HCT116 (cell line): Measurements from ENCODE around the gene MYDGF. TPM values are rescaled to one million over a fixed set of nuclear protein-coding genes. Genes with fewer than 3 reads are reported as not detected.

Experiments
- ATAC-seq: fragments of 200-7000 bp; cut with Tn5 transposase; 2 replicates; pipeline ENCODE4 v1.9.1; 2020; ENCODE audit warnings: mild to moderate bottlenecking, moderate library complexity
- BruUV-seq: library from RNA; stranded (reverse); fragments of 400-500 nt; replicated peaks from 2 replicates; lab custom pipeline; 2021; lab: Mats Ljungman, UMichigan
- CTCF ChIA-PET: fragments of 300-600 bp; sonication (Branson Sonifier 250); formaldehyde crosslinking; loops from one replicate; lab custom pipeline; 2021; ENCODE audit warnings: antibody characterized with exemption; lab: Charles Lee
- POLR2A ChIA-PET: fragments of 300-600, 350-600 bp; sonication (Branson Sonifier 250); formaldehyde crosslinking; loops from one replicate; lab custom pipeline; 2021; ENCODE audit warnings: antibody characterized with exemption; lab: Charles Lee
- RAD21 ChIA-PET, 2 experiments: fragments of 300-600 bp; sonication (Branson Sonifier 250); formaldehyde crosslinking; loops; one replicate each; lab custom pipeline; 2023; ENCODE audit warnings: low total read pairs in 2 of 2; ENCODE audit not compliant: uncharacterized antibody in 2 of 2, unreplicated experiment in 2 of 2, low non-redundant PET in 1 of 2; lab: Charles Lee
- DNase-seq: peaks from one replicate; pipeline ENCODE4 v3.0.0-alpha.2; 2010; ENCODE audit warnings: low read depth, low spot score
- H2AFZ ChIP-seq: fragments of 200-600 bp; shearing (Covaris generic), sonication (generic); 2 replicates; pipeline ENCODE4 v1.6.1; 2017; ENCODE audit warnings: low read depth, mixed run types, mixed read lengths, antibody characterized with exemption, low read length; ENCODE audit not compliant: poor library complexity, severe bottlenecking
- H3K27ac ChIP-seq: 2 replicates; pipeline ENCODE4 v1.5.1; 2012; ENCODE audit warnings: low read depth, low read length
- H3K27me3 ChIP-seq: fragments of 200-600 bp; sonication (generic); 2 replicates; pipeline ENCODE4 v1.6.1; 2016; ENCODE audit warnings: mixed run types, low read length, mixed read lengths; ENCODE audit not compliant: insufficient read depth
- H3K36me3 ChIP-seq, 2 experiments: fragments of 200-500 bp in 1 of 2; fragments of 200-600 bp in 1 of 2; sonication (Bioruptor generic) in 1 of 2; sonication (generic) in 1 of 2; 2 replicates each; pipeline versions ENCODE4 v1.5.1 to v1.6.1; 2014 to 2016; ENCODE audit warnings: low read length in 2 of 2, inconsistent platforms in 1 of 2, mixed read lengths in 1 of 2, mixed run types in 1 of 2; ENCODE audit not compliant: insufficient read depth in 2 of 2, control insufficient read depth in 1 of 2
- H3K4me1 ChIP-seq, 2 experiments: fragments of 200-600 bp in 1 of 2; sonication (generic) in 1 of 2; 2 replicates each; pipeline versions ENCODE4 v1.5.1 to v1.6.1; 2012 to 2017; ENCODE audit warnings: low read length in 2 of 2, inconsistent platforms in 1 of 2, mild to moderate bottlenecking in 1 of 2, mixed read lengths in 1 of 2, mixed run types in 1 of 2, moderate library complexity in 1 of 2; ENCODE audit not compliant: insufficient read depth in 2 of 2, control insufficient read depth in 1 of 2
- H3K4me2 ChIP-seq: fragments of 200-600 bp; sonication (generic); 2 replicates; pipeline ENCODE4 v1.6.1; 2017; ENCODE audit warnings: mixed run types, low read length, mixed read lengths
- H3K4me3 ChIP-seq, 2 experiments: fragments of 200-600 bp in 1 of 2; sonication (generic) in 1 of 2; replicated peaks in 1 of 2; 2 replicates each; pipeline ENCODE4 v1.5.1; 2011 to 2016; ENCODE audit warnings: low read length in 2 of 2, control low read depth in 1 of 2, low read depth in 1 of 2, mild to moderate bottlenecking in 1 of 2, mixed read lengths in 1 of 2, mixed run types in 1 of 2
- H3K79me2 ChIP-seq: fragments of 200-600 bp; sonication (generic); 2 replicates; pipeline ENCODE4 v1.6.1; 2017; ENCODE audit warnings: mild to moderate bottlenecking, mixed run types, low read length, moderate library complexity, mixed read lengths; ENCODE audit not compliant: insufficient read depth
- H3K9ac ChIP-seq: fragments of 200-600 bp; sonication (generic); 2 replicates; pipeline ENCODE4 v1.6.1; 2016; ENCODE audit warnings: low read length, mixed read lengths
- H3K9me2 ChIP-seq: fragments of 200-600 bp; sonication (generic), shearing (Covaris generic); 2 replicates; pipeline ENCODE4 v1.6.1; 2017; ENCODE audit warnings: mixed run types, mild to moderate bottlenecking, moderate library complexity; ENCODE audit not compliant: insufficient read depth
- H3K9me3 ChIP-seq, 2 experiments: fragments of 200-500 bp in 1 of 2; fragments of 200-600 bp in 1 of 2; sonication (Bioruptor generic) in 1 of 2; sonication (generic) in 1 of 2; 2 replicates each; pipeline ENCODE4 v1.6.1; 2014 to 2017; ENCODE audit warnings: low read length in 2 of 2, mixed read lengths in 2 of 2, inconsistent platforms in 1 of 2, low read depth in 1 of 2, mild to moderate bottlenecking in 1 of 2, mixed run types in 1 of 2, moderate library complexity in 1 of 2; ENCODE audit not compliant: control insufficient read depth in 1 of 2, insufficient read depth in 1 of 2
- H4K20me1 ChIP-seq: fragments of 200-600 bp; sonication (generic), shearing (Covaris generic); 2 replicates; pipeline ENCODE4 v1.6.1; 2017; ENCODE audit warnings: mixed run types, mild to moderate bottlenecking, moderate library complexity; ENCODE audit not compliant: insufficient read depth
- FOSL1 ChIP-seq: IDR thresholded peaks from 2 replicates; pipeline ENCODE4 v1.6.1; 2012; ENCODE audit warnings: low read depth
- POLR2A ChIP-seq: IDR thresholded peaks from 2 replicates; pipeline ENCODE4 v1.7.0; 2011; ENCODE audit warnings: borderline replicate concordance; ENCODE audit not compliant: insufficient read depth, insufficient read length; ENCODE audit errors: extremely low read depth
- RAD21 ChIP-seq: IDR thresholded peaks from 2 replicates; pipeline ENCODE4 v1.6.1; 2012; ENCODE audit warnings: low read depth, mild to moderate bottlenecking
- TCF7L2 ChIP-seq: IDR thresholded peaks from 2 replicates; pipeline ENCODE4 v1.7.0; 2011; ENCODE audit warnings: borderline replicate concordance, inconsistent platforms; ENCODE audit not compliant: insufficient read depth, insufficient read length; ENCODE audit errors: extremely low read depth
- YY1 ChIP-seq: IDR thresholded peaks from 2 replicates; pipeline ENCODE4 v1.6.1; 2011; ENCODE audit warnings: low read length, low read depth, moderate library complexity, mild to moderate bottlenecking; ENCODE audit not compliant: insufficient replicate concordance; ENCODE audit errors: extremely low read depth
- intact Hi-C: fragments of 100-400 bp; cut with micrococcal nuclease; formaldehyde crosslinking; loops from 2 replicates; pipeline ENCODE4 v1.10.0; 2022
- total RNA-seq: library from RNA; stranded (reverse); gene quantifications from one replicate; pipeline ENCODE4 v1.2.1, GENCODE V29; 2021; ENCODE audit not compliant: unreplicated experiment
- TF ChIP-seq, protein P1 (sequence below): IDR thresholded peaks from 2 replicates; pipeline ENCODE4 v1.6.1; 2012

MYDGF gene
- total RNA-seq, 1 experiment from 2014 or later = 110 TPM

DNA sequence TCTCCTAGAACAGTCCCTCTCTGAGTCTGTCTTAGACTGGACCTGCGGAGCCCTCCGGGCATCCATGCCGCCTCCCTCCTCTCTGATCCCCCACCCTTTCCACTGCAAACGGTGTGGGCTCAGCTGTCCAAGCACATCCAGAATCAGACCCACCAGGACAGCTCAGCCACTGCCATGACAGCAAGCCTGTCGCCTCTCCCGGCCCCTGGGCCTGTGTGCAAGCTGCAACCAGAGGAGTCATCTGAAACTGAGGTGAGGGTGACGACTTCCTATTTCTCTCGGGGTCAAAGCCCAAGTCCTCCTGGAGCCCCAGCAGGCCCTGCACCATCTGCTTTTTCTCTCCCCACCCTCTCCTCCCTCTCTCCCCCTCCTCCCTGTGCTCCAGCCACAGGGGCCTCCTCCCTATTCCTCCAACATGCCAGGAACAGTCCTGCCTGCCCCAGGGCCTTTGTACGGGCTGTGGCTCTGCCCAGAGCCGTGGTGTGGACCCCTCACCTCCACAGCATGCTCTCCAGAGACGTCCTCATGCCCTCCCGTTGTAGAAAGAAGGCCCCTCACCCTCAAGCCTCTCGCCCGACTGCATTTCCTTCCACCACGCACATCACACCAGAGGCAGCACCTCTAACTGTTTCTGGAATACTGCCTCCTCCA, 23.5 kb upstream of the MYDGF start (continued):
- TF ChIP-seq TCF7L2 = no peak
- no peak for TF ChIP-seq POLR2A
- TF ChIP-seq, protein P1, sequence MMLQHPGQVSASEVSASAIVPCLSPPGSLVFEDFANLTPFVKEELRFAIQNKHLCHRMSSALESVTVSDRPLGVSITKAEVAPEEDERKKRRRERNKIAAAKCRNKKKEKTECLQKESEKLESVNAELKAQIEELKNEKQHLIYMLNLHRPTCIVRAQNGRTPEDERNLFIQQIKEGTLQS = no peak
- TF ChIP-seq, all 23 proteins: peak for 0

DNA sequence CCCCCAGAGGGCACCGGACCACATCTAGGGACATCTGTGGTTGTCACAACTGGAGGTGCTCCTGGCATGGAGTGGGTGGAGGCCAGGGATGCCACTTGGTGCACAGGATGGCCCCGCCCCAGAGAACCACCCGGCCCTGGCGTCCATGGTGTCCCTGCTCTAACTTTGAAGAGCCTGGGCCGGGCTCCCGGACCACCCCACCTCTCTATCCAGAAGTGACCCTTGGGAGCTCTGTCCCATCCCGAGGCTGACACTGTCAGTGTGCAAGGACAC, 22.9 kb upstream of the MYDGF start:
- Histone ChIP-seq H3K9me2 (no peaks in the 10 kb centered on the region), H3K79me2 (peaks cover 9% of the 10 kb centered on the region; the same call in 1 of the 2 replicates), H3K27ac (no peak overlapping the region), H3K36me3 (peaks cover 4 to 52% of the 10 kb centered on the region in 2 experiments), H3K9ac (no peak overlapping the region), H2AFZ (no peak overlapping the region), H3K4me3 (no peak overlapping the region), H3K4me2 (no peak overlapping the region), H3K27me3 (no peaks in the 10 kb centered on the region), H3K4me1 (peaks cover 8 to 19% of the 10 kb centered on the region in 2 experiments), H3K9me3 (no peaks in the 10 kb centered on the region), H4K20me1 (no peaks in the 10 kb centered on the region)
- ChIA-PET RAD21 (no interaction called here), CTCF (no interaction called here), POLR2A (no interaction called here)
- intact Hi-C loops = no loop called here
- no TSS peak for BruUV-seq
- TF ChIP-seq FOSL1 (no peak), RAD21 (no peak), YY1 (no peak)
- no peak for ATAC-seq
- DNase-seq = no peak
